Measurements from ENCODE around the gene TNXB. TPM values are rescaled to one million over a fixed set of nuclear protein-coding genes. Genes with fewer than 3 reads are reported as not detected.
"Not testable (repeated sequence)": the region's sequence is repeated elsewhere in the genome, so short reads cannot be mapped to it uniquely, and the experiment has no call there.

Gene TNXB
- total and polyA plus RNA-seq, 8 donors, result 15.1 to 408 (median 44.6) TPM

- peak; percentile 56 to 87 for DNase-seq
- peak in 1 of 3 donors; percentile 45 for TF ChIP-seq POLR2AphosphoS5 (IDR thresholded peaks at IDR 0.05)
- TF ChIP-seq CTCF (IDR thresholded peaks at IDR 0.05), result no peak
- no peak for TF ChIP-seq POLR2A (IDR thresholded peaks at IDR 0.05)
- no peak for TF ChIP-seq EP300 (IDR thresholded peaks at IDR 0.05)
- Histone ChIP-seq H3K4me1 (peaks cover 46 to 75% (median 59%) of the 10 kb centered on the region in 4 donors), H3K27ac (peak overlapping the region; percentile 13 to 85 (median 76)), H3K9me3 (no peaks in the 10 kb centered on the region), H3K36me3 (no peaks in the 10 kb centered on the region), H3K4me3 (peak overlapping the region; percentile 29 to 37 (median 32)), H3K27me3 (peaks cover 0 to 5% (median 0%) of the 10 kb centered on the region in 3 donors)
- WGBS, 5 donors, result 1 to 7% (median 4%) methylated on average over 11 to 15 of the region's 15 CpGs
- intact Hi-C loops (cut with DNase I; ENCODE audit: low total_unique reads), result no loop called here
These were observed 977 bp downstream of the TNXB start for GRCh38 chr6:32108094-32108627.

- 63 to 78% (median 68%) methylated on average over 1 of the region's 1 CpG for WGBS, 5 donors
- intact Hi-C loops (cut with DNase I; ENCODE audit: low total_unique reads), result no loop called here
- H3K4me1 ChIP-seq, result peaks cover 43 to 67% (median 56%) of the 10 kb centered on the region in 4 donors
- no peaks in the 10 kb centered on the region for H3K36me3 ChIP-seq
- H3K27ac ChIP-seq, result peak overlapping the region in 4 of 5 donors; percentile 75 to 85 (median 79)
- H3K27me3 ChIP-seq, result peaks cover 0 to 5% (median 0%) of the 10 kb centered on the region in 3 donors
- H3K4me3 ChIP-seq, result peak overlapping the region in 2 of 4 donors; percentile 29 to 37
- no peaks in the 10 kb centered on the region for H3K9me3 ChIP-seq
- no peak for TF ChIP-seq EP300 (IDR thresholded peaks at IDR 0.05)
- no peak for TF ChIP-seq CTCF (IDR thresholded peaks at IDR 0.05)
- no peak for TF ChIP-seq POLR2AphosphoS5 (IDR thresholded peaks at IDR 0.05)
- no peak for TF ChIP-seq POLR2A (IDR thresholded peaks at IDR 0.05)
- no peak for DNase-seq
These were observed 1.7 kb downstream of the TNXB start for GRCh38 chr6:32107406-32107805.

GRCh38 chr6:32105433-32105832 lies 3.7 kb downstream of the TNXB start:
- Histone ChIP-seq H3K9me3 (no peaks in the 10 kb centered on the region), H3K27me3 (peaks cover 0 to 5% (median 0%) of the 10 kb centered on the region in 3 donors), H3K4me1 (peaks cover 26 to 48% (median 40%) of the 10 kb centered on the region in 4 donors), H3K27ac (no peak overlapping the region), H3K4me3 (no peak overlapping the region), H3K36me3 (no peaks in the 10 kb centered on the region)
- TF ChIP-seq EP300 (IDR thresholded peaks at IDR 0.05), result no peak
- no peak for TF ChIP-seq POLR2AphosphoS5 (IDR thresholded peaks at IDR 0.05)
- TF ChIP-seq CTCF (IDR thresholded peaks at IDR 0.05), result no peak
- TF ChIP-seq POLR2A (IDR thresholded peaks at IDR 0.05), result no peak
- DNase-seq, result no peak
- WGBS, 5 donors, result 58 to 76% (median 66%) methylated on average over 4 of the region's 4 CpGs
- intact Hi-C loops (cut with DNase I; ENCODE audit: low total_unique reads), result no loop called here

GRCh38 chr6:32102255-32102654 lies 6.9 kb downstream of the TNXB start:
- peaks cover 2 to 16% (median 10%) of the 10 kb centered on the region in 4 donors for H3K4me1 ChIP-seq

GRCh38 chr6:32100251-32100650 lies 8.9 kb downstream of the TNXB start:
- DNase-seq; H3K27ac ChIP-seq; H3K4me3 ChIP-seq; H3K36me3 ChIP-seq; intact Hi-C loops (cut with DNase I; ENCODE audit: low total_unique reads); H3K9me3 ChIP-seq: not testable (repeated sequence)
- Histone ChIP-seq H3K27me3 (peaks cover 5 to 34% (median 17%) of the 10 kb centered on the region in 3 donors), H3K4me1 (peaks cover 12 to 16% (median 14%) of the 10 kb centered on the region in 4 donors)
- 83 to 90% (median 88%) methylated on average over 8 of the region's 8 CpGs for WGBS, 5 donors

More at GRCh38 chr6:32102255-32102654, 6.9 kb downstream of the TNXB start:
- TF ChIP-seq EP300 (IDR thresholded peaks at IDR 0.05), result no peak
- TF ChIP-seq POLR2A (IDR thresholded peaks at IDR 0.05), result no peak
- no peak for TF ChIP-seq POLR2AphosphoS5 (IDR thresholded peaks at IDR 0.05)
- TF ChIP-seq CTCF (IDR thresholded peaks at IDR 0.05), result no peak
- DNase-seq, result no peak
- WGBS, 5 donors, result 90 to 100% (median 93%) methylated on average over 3 of the region's 3 CpGs
- no peak overlapping the region for H3K27ac ChIP-seq
- H3K4me3 ChIP-seq, result no peak overlapping the region
- H3K27me3 ChIP-seq, result peaks cover 0 to 14% (median 0%) of the 10 kb centered on the region in 3 donors
- intact Hi-C loops (cut with DNase I; ENCODE audit: low total_unique reads), result no loop called here
- H3K36me3 ChIP-seq, result peaks cover 0 to 4% (median 0%) of the 10 kb centered on the region in 4 donors
- no peaks in the 10 kb centered on the region for H3K9me3 ChIP-seq
